Natural killer cell (primary cell): ENCODE results near the gene ASGR1. TPM values are rescaled to one million over a fixed set of nuclear protein-coding genes. Genes with fewer than 3 reads are reported as not detected.
"Not testable (repeated sequence)": the region's sequence is repeated elsewhere in the genome, so short reads cannot be mapped to it uniquely, and the experiment has no call there.

ENCODE experiments used
- ATAC-seq, 3 donors: fragments of 150-1000 bp in 2 of 3; fragments of 200-7000 bp in 1 of 3; cut with Tn5 transposase; 1 replicate in 1 of 3; 2 replicates in 2 of 3; pipeline ENCODE4 v1.10.0; 2021; ENCODE audit warnings: mild to moderate bottlenecking in 2 of 3, moderate library complexity in 2 of 3
- DNase-seq, 2 donors: peaks; one replicate each; pipeline versions ENCODE4 v3.0.0 to v3.0.0-alpha.2; 2013 to 2021; ENCODE audit warnings: mixed read lengths in 1 of 2
- H3K27ac ChIP-seq: one replicate; pipeline ENCODE4 v1.5.1; 2013; ENCODE audit warnings: mild to moderate bottlenecking, low read length
- H3K27me3 ChIP-seq: one replicate; pipeline ENCODE4 v1.6.1; 2013; ENCODE audit warnings: low read length; ENCODE audit not compliant: control insufficient read depth, insufficient read depth
- H3K36me3 ChIP-seq: one replicate; pipeline ENCODE4 v1.6.1; 2013; ENCODE audit warnings: low read length; ENCODE audit not compliant: control insufficient read depth, insufficient read depth
- H3K4me1 ChIP-seq: one replicate; pipeline ENCODE4 v1.6.1; 2013; ENCODE audit warnings: low read length; ENCODE audit not compliant: control insufficient read depth, insufficient read depth
- H3K4me3 ChIP-seq: one replicate; pipeline ENCODE4 v1.5.1; 2013; ENCODE audit warnings: low read length
- H3K9me3 ChIP-seq: one replicate; pipeline ENCODE4 v1.6.1; 2013; ENCODE audit warnings: low read length; ENCODE audit not compliant: control insufficient read depth, insufficient read depth
- H3K27ac Mint-ChIP-seq, 2 donors: one replicate each; pipeline ENCODE4 v1.8.0; 2022; ENCODE audit warnings: mild to moderate bottlenecking in 2 of 2, mixed read lengths in 2 of 2, moderate library complexity in 1 of 2
- H3K27me3 Mint-ChIP-seq, 2 donors: one replicate each; pipeline ENCODE4 v1.8.0; 2022; ENCODE audit warnings: low read depth in 2 of 2, mixed read lengths in 2 of 2
- H3K36me3 Mint-ChIP-seq: one replicate; pipeline ENCODE4 v1.8.0; 2022; ENCODE audit warnings: mixed read lengths
- H3K4me1 Mint-ChIP-seq, 2 donors: one replicate each; pipeline ENCODE4 v1.8.0; 2022; ENCODE audit warnings: mixed read lengths in 2 of 2
- H3K4me3 Mint-ChIP-seq: one replicate; pipeline ENCODE4 v1.8.0; 2022; ENCODE audit warnings: mild to moderate bottlenecking, moderate library complexity, mixed read lengths
- H3K9me3 Mint-ChIP-seq, 2 donors: one replicate each; pipeline ENCODE4 v1.8.0; 2022; ENCODE audit warnings: mixed read lengths in 2 of 2
- WGBS: methylation state at CpG from one replicate; pipeline ENCODE4 v1.1.7; 2013; ENCODE audit warnings: missing lambda C conversion rate; ENCODE audit not compliant: insufficient coverage; 5-methylcytosine and 5-hydroxymethylcytosine counted together
- intact Hi-C: fragments of 100-400 bp; cut with micrococcal nuclease; formaldehyde crosslinking; loops from one replicate; pipeline ENCODE4 v1.14.2; 2022
- total RNA-seq, 4 donors: library from RNA; stranded (reverse); fragments of 120-200 nt in 1 of 4; gene quantifications; one replicate each; pipeline versions ENCODE4 v1.2.3 to v1.2.4, GENCODE V29; 2013 to 2022
- TF ChIP-seq, protein P1 (sequence below): fragments of 200-600 bp; IDR thresholded peaks from one replicate; pipeline ENCODE4 v1.8.0; 2022; ENCODE audit warnings: antibody characterized with exemption

The ASGR1 gene
- total RNA-seq, 3 donors from 2014 or later (not counting 1 experiment from before 2014, with no cell fraction given): 0.35 to 1.4 TPM; not detected in 1

DNA sequence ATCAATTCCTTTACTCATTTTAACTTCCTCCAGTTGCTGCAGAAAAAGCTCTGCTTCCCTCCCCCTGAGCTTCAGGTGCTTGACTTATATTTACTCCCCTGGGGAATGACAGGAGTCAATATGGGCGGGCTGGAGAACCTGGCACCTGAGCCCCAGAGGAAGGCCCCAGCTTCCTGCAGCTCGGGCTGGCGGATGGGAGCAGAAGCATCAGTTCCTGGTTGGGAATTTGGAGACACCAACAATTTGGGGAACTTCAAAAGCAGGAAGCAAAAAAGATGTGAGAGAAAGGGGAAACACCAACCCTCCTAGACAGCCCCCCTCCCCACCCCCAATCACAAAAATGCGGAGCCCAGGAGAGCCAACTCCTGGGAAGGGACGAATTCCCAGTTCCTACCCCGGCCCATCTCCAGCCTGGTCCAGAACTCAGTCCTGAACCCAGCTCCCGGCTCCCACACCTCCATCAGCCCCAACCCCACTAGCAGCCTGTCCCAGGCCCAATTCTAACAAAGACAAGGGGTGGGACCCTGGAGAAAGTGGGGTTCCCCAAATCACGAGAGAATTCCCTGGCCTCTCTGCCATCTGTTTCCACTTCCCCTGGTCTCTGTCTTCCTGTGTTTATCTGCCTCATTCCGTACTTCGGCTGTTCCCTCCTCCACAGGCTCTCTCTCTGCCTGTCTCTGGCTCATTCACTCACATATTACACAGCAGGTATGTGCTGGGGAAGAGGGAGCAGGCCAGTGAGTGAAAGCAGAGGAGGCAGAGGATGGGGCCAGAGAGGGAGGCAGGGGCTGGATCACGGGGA, 48.3 kb downstream of the ASGR1 start:
- H3K4me3 ChIP-seq: no peak overlapping the region
- H3K27me3 Mint-ChIP-seq: peaks cover 19 to 26% of the 10 kb centered on the region in 2 donors
- H3K9me3 Mint-ChIP-seq: no peaks in the 10 kb centered on the region
- H3K9me3 ChIP-seq: no peaks in the 10 kb centered on the region
- H3K4me1 ChIP-seq: peaks cover 35% of the 10 kb centered on the region
- TF ChIP-seq, protein P1, sequence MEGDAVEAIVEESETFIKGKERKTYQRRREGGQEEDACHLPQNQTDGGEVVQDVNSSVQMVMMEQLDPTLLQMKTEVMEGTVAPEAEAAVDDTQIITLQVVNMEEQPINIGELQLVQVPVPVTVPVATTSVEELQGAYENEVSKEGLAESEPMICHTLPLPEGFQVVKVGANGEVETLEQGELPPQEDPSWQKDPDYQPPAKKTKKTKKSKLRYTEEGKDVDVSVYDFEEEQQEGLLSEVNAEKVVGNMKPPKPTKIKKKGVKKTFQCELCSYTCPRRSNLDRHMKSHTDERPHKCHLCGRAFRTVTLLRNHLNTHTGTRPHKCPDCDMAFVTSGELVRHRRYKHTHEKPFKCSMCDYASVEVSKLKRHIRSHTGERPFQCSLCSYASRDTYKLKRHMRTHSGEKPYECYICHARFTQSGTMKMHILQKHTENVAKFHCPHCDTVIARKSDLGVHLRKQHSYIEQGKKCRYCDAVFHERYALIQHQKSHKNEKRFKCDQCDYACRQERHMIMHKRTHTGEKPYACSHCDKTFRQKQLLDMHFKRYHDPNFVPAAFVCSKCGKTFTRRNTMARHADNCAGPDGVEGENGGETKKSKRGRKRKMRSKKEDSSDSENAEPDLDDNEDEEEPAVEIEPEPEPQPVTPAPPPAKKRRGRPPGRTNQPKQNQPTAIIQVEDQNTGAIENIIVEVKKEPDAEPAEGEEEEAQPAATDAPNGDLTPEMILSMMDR: no peak
- no peaks in the 10 kb centered on the region for H3K27me3 ChIP-seq
- H3K27ac Mint-ChIP-seq: peak overlapping the region in 1 of 2 donors; percentile 6
- no peaks in the 10 kb centered on the region for H3K36me3 Mint-ChIP-seq
- no peak for ATAC-seq
- H3K36me3 ChIP-seq: no peaks in the 10 kb centered on the region
- intact Hi-C loops: no loop called here
- peak overlapping the region; percentile 50 for H3K27ac ChIP-seq
- DNase-seq: no peak
- WGBS: 39% methylated on average over 11 of the region's 11 CpGs
- H3K4me3 Mint-ChIP-seq: no peak overlapping the region
- peaks cover 12 to 13% of the 10 kb centered on the region in 2 donors for H3K4me1 Mint-ChIP-seq

DNA sequence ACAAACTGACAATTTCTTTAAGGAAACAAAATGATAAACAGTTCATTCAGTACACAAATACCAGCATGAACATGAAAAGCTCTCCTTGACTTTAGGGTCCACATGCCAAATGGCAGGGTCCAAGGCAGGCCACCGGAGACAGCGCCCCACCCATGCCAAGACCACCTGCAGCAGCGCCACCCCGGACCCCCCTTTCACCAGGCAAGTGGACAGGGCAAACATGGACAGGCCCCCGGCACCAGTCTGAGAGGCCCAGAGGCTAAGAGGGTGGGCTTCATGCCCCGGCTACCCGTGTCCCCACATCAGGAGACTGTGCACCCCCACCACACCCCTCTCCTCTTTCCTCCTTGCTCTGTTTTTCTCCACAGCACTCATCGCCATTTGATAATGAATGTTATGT, 49.9 kb downstream of the ASGR1 start:
- Histone ChIP-seq H3K36me3 (no peaks in the 10 kb centered on the region), H3K27me3 (no peaks in the 10 kb centered on the region), H3K4me3 (no peak overlapping the region), H3K4me1 (peaks cover 35% of the 10 kb centered on the region), H3K9me3 (no peaks in the 10 kb centered on the region), H3K27ac (no peak overlapping the region)
- peaks cover 12 to 13% of the 10 kb centered on the region in 2 donors for H3K4me1 Mint-ChIP-seq
- H3K36me3 Mint-ChIP-seq: no peaks in the 10 kb centered on the region
- 98% methylated on average over 8 of the region's 8 CpGs for WGBS
- DNase-seq (no peak), ATAC-seq (no peak)
- no peaks in the 10 kb centered on the region for H3K9me3 Mint-ChIP-seq
- H3K27me3 Mint-ChIP-seq: peaks cover 19 to 26% of the 10 kb centered on the region in 2 donors
- intact Hi-C loops: no loop called here
- H3K27ac Mint-ChIP-seq: no peak overlapping the region
- TF ChIP-seq, protein P1: no peak
- H3K4me3 Mint-ChIP-seq: no peak overlapping the region

DNA sequence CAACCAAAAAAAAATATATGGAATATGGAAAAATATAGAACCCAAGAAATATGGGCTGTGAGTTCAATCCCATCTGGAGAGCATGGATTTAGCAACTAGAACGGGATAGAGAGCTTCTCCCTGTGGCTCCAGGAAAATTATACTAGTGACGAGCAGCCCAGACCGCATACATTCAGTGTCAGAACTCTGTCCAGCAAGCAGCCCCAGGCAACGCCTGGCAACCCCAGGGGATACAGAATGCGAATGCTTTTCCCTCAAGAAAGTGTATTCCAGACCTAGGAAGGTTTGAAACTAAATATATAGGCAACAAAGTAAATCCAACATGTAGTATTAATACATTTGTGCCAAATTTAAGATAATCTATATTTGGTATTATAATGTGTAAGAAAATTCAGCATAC, 51.0 kb downstream of the ASGR1 start:
- ATAC-seq (no peak), DNase-seq (no peak)
- Mint-ChIP-seq H3K27me3 (peaks cover 18 to 21% of the 10 kb centered on the region in 2 donors), H3K4me1 (peaks cover 7 to 8% of the 10 kb centered on the region in 2 donors), H3K9me3 (no peaks in the 10 kb centered on the region), H3K27ac (no peak overlapping the region), H3K36me3 (no peaks in the 10 kb centered on the region), H3K4me3 (no peak overlapping the region)
- H3K9me3 ChIP-seq: no peaks in the 10 kb centered on the region
- H3K27ac ChIP-seq: no peak overlapping the region
- H3K36me3 ChIP-seq: no peaks in the 10 kb centered on the region
- no peaks in the 10 kb centered on the region for H3K27me3 ChIP-seq
- no peak overlapping the region for H3K4me3 ChIP-seq
- peaks cover 26% of the 10 kb centered on the region for H3K4me1 ChIP-seq
- TF ChIP-seq, protein P1: no peak
- WGBS: 85% methylated on average over 5 of the region's 5 CpGs
- intact Hi-C loops: no loop called here

DNA sequence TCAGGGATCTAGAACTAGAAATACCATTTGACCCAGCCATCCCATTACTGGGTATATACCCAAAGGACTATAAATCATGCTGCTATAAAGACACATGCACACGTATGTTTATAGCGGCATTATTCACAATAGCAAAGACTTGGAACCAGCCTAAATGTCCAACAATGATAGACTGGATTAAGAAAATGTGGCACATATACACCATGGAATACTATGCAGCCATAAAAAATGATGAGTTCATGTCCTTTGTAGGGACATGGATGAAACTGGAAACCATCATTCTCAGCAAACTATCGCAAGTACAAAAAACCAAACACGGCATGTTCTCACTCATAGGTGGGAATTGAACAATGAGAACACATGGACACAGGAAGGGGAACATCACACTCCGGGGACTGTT, 51.7 kb downstream of the ASGR1 start:
- peaks cover 23% of the 10 kb centered on the region for H3K4me1 ChIP-seq
- ATAC-seq, intact Hi-C loops, H3K27ac Mint-ChIP-seq, H3K4me3 ChIP-seq, H3K4me3 Mint-ChIP-seq, H3K27ac ChIP-seq, H3K36me3 ChIP-seq, H3K36me3 Mint-ChIP-seq, H3K4me1 Mint-ChIP-seq, H3K9me3 Mint-ChIP-seq, H3K9me3 ChIP-seq, H3K27me3 ChIP-seq, DNase-seq: not testable (repeated sequence)
- no CpG with 5 or more reads among the region's 5 CpGs for WGBS
- H3K27me3 Mint-ChIP-seq: peaks cover 20 to 22% of the 10 kb centered on the region in 2 donors

DNA sequence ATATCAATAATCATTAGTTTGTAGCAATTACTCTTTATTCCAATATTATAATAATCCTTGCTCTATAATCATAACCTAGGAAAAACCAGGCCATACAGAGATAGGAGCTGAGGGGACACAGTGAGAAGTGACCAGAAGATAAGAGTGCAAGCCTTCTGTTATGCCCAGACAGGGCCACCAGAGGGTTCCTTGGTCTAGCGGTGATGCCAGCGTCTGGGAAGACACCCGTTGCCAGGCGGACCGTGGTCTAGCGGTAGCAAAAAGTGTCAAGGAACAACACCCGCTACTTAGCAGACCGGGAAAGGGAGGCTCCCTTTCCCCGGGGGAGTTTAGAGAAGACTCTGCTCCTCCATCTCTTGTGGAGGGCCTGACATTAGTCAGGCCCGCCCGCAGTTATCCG, 52.8 kb downstream of the ASGR1 start:
- H3K4me3 ChIP-seq, H3K27ac ChIP-seq, H3K27ac Mint-ChIP-seq, H3K9me3 Mint-ChIP-seq, ATAC-seq, H3K4me3 Mint-ChIP-seq, H3K36me3 Mint-ChIP-seq, intact Hi-C loops, H3K9me3 ChIP-seq, H3K27me3 ChIP-seq, DNase-seq, H3K36me3 ChIP-seq, H3K4me1 Mint-ChIP-seq: not testable (repeated sequence)
- H3K27me3 Mint-ChIP-seq: peaks cover 18 to 19% of the 10 kb centered on the region in 2 donors
- WGBS: 89% methylated on average over 12 of the region's 12 CpGs
- peaks cover 14% of the 10 kb centered on the region for H3K4me1 ChIP-seq
